Cardiac fibroblast (primary cell): ENCODE results near the gene PDHA2.

Experiments used
- DNase-seq, 2 donors: peaks; one replicate each; pipeline versions ENCODE4 v3.0.0 to v3.0.0-alpha.2; 2010; ENCODE audit warnings: low read depth in 2 of 2
- H3K4me3 ChIP-seq, 2 donors: replicated peaks in 1 of 2; 1 replicate in 1 of 2; 2 replicates in 1 of 2; pipeline ENCODE4 v1.5.1; 2011; ENCODE audit warnings: low read depth in 2 of 2, low read length in 2 of 2, mild to moderate bottlenecking in 2 of 2, moderate library complexity in 1 of 2
- CTCF ChIP-seq: IDR thresholded peaks from one replicate; pipeline ENCODE4 v1.5.1; 2011; ENCODE audit warnings: low read depth, mild to moderate bottlenecking, low read length, inconsistent platforms

Gene PDHA2

DNA sequence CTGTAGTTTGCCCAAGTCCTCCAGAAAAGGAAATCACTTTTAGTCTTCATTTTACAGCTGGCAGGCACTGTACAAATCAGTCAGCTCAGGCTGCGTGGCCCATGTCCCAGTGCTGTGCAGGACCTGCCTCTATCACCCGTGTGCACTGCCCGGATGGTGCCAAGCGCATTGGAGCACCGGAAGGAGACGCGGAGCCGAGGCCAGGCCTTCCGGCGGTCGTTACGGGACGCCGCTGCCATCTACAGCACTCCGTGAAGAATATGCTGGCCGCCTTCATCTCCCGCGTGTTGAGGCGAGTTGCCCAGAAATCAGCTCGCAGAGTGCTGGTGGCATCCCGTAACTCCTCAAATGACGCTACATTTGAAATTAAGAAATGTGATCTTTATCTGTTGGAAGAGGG lies at the start of gene PDHA2:
TSS of gene PDHA2 (plus strand) at position 203 of the 400 bp plus-strand sequence. CDS start at position 261, 58 bp downstream.
- H3K4me3 ChIP-seq: no peak within 1 kb of the TSS
- TF ChIP-seq CTCF: no peak
- DNase-seq: no peak

GRCh38 chr4:95798003-95798402 lies 41.9 kb upstream of the PDHA2 start:
- TF ChIP-seq CTCF: no peak
- no peak overlapping the region for H3K4me3 ChIP-seq
- DNase-seq: no peak

DNA sequence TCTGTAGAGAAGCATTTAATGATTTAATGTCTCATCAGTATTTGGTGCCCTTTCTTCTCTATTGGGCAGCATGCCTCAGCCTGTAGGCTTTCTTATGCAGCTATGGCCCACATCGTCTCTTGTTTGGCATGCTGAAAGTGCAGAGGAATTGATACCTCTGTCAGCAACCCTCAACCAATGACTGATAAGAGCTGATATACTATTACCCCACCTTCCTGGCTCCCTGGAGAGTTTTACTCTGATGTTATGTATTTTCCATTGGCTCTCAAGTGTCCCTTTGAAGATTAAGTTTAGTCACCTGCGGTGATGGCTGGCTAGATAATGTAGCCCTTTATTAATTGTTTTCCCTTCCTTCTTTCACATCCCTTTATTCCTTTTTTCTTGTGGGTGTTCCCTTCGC lies 41.2 kb upstream of the PDHA2 start:
- H3K4me3 ChIP-seq: no peak overlapping the region
- TF ChIP-seq CTCF: no peak
- no peak for DNase-seq

DNA sequence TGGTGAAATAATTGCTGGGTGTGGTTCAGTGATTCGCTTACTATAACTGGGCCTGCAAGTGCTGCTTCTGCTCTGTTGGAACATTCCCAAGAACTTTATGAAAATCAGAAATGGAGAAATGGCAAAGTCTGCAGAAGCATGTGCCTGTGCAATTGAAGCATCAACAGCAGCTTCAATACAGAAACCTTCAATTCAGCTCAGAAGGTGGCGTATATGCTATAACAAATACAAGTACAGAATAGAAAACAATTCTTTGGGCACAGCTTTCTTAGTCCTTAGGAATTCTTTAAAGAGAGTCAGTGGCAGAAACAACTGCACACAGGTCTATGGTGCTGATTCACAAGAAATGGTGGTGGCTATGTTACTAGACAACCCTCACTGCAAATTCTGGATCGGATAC lies 18.0 kb upstream of the PDHA2 start:
- no peak for TF ChIP-seq CTCF
- DNase-seq: peak in 1 of 2 donors; percentile 6
- H3K4me3 ChIP-seq: no peak overlapping the region

DNA sequence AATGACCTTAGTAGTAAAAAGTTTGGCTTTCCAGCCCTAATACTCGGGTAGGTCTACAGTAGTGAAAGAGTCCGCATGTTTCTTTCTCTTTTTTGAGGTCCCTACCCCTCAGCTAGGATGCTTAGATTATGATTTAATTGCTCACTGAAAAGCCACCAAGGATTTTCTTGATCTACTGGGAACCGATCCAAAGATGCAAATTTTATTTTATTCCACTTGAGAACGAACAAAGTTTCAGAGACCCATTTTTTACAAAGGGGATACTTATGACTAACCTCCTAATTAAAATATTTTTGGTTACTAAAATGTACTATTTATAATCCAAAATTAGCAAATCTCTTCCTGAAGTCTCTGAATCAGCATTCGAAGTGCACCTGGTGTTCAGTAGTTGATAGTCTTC lies 14.3 kb upstream of the PDHA2 start:
- no peak for DNase-seq
- no peak for TF ChIP-seq CTCF
- no peak overlapping the region for H3K4me3 ChIP-seq

DNA sequence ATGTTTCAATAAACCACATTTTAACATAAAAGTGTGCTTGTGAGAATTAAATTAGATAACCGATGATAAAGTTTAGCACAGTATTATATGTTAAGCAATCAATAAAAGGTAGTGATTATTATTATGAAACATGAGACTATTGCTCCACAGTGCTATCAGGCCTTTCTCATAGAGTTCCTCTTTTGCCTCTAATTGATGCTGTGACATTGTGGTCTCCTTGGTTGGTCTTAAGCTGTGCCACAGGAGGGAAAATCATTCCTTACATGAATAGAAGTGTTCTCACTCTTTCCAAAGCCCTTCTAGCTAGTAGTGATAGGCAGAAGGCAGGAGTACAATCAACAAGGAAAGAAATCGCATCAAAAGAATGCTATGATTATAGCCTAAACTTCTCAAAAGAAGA lies 9.2 kb upstream of the PDHA2 start:
- no peak for DNase-seq
- TF ChIP-seq CTCF: no peak
- H3K4me3 ChIP-seq: no peak overlapping the region

DNA sequence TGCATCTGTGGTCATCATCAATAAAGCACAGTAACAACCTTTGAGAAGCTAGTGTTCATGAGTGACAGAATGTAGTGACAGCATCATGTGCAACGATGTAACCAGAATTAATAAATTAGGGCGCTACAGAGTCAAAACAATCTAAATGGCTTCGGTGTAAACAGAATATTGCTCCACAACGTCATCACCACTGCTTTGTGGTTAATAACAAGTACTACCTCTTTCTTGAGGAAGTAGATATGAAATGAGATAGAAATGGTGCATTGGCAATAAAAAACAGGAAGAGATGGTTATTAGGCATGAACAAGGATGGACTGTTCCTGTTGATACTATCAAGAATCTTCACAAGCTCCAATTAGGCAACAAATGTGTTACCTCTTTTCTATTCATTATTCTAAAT lies 8.7 kb upstream of the PDHA2 start:
- no peak for TF ChIP-seq CTCF
- H3K4me3 ChIP-seq: no peak overlapping the region
- DNase-seq: no peak
